ENCODE measurements around the gene MPO. TPM values are rescaled to one million over a fixed set of nuclear protein-coding genes. Genes with fewer than 3 reads are reported as not detected.

The MPO gene
- polyA plus RNA-seq, 3 donors, result 4.2 to 7.5 (median 6.0) TPM

DNA sequence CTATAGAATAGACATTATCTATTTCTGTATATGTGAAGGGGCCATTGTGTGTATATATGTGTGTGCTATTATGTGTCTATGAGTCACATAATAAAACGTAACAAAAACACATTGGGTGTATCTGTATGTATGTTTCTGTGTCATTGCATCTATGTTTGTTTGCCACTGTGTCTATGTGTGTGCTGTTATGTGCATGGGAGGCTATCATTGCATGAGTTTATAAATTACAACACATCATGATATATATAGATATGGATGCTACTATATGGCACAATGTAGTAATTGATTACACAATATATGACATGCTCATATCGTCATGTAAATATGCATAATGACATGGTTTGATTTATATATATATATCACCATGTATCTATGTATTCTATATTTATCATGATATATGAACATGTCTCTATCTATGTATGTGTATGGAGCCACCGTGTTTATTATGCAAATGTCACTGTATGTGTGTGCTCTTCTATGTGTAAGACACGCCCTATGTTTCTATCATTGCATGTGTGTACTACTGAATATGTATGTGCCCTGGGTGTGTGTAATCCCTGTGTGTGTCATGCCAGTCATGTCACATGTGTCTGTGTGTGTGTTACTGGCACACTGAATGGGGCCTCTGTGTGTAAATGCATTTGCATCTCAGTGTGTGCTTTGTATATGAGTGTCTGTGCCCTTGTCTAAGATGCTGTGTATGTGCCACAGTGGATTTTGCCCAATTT, 49.2 kb upstream of the MPO start:
- Mint-ChIP-seq H3K4me3 (peak overlapping the region; percentile 99 to 100), H3K4me1 (peaks cover 72% of the 10 kb centered on the region), H3K27ac (peak overlapping the region; percentile 98 to 100 (median 98)), H3K27me3 (ENCODE audit: low read depth in 3 of 3) (peaks cover 20 to 29% (median 23%) of the 10 kb centered on the region in 3 donors), H3K9me3 (peaks cover 0 to 9% (median 7%) of the 10 kb centered on the region in 7 donors), H3K36me3 (peaks cover 22% of the 10 kb centered on the region in 2 donors)
- 0% methylated on average over 1 of the region's 4 CpGs for WGBS (ENCODE audit: insufficient coverage)
- peaks cover 9 to 18% of the 10 kb centered on the region in 2 donors for H3K36me3 ChIP-seq (replicated peaks in 1 of 2; ENCODE audit: control insufficient read depth in 1 of 2, insufficient read depth in 2 of 2, low read length in 2 of 2)
- H3K27ac ChIP-seq (ENCODE audit: low read depth in 1 of 2, low read length in 2 of 2), result peak overlapping the region; percentile 98 to 100
- H3K9ac ChIP-seq (ENCODE audit: insufficient read depth, low read length, poor library complexity, severe bottlenecking), result peak overlapping the region; percentile 98
- H4K20me1 ChIP-seq (ENCODE audit: insufficient read depth, low read length), result peaks cover 74% of the 10 kb centered on the region
- H3K27me3 ChIP-seq (ENCODE audit: control insufficient read depth in 2 of 2, insufficient read depth in 2 of 2, low read length in 2 of 2), result peaks cover 6 to 17% of the 10 kb centered on the region in 2 donors
- TF ChIP-seq CTCF (IDR thresholded peaks at IDR 0.05), result no peak
- peak overlapping the region; percentile 99 for H3K4me2 ChIP-seq (replicated peaks; ENCODE audit: extremely low read depth, low read length, poor library complexity, severe bottlenecking)
- peaks cover 78 to 80% of the 10 kb centered on the region in 2 donors for H3K4me1 ChIP-seq (ENCODE audit: control insufficient read depth in 1 of 2, insufficient read depth in 2 of 2, low read length in 2 of 2)
- H2AFZ ChIP-seq (ENCODE audit: insufficient read depth, low read depth, low read length, poor library complexity, severe bottlenecking), result no peak overlapping the region
- peaks cover 0 to 5% of the 10 kb centered on the region in 2 donors for H3K9me3 ChIP-seq (replicated peaks in 1 of 2; ENCODE audit: control insufficient read depth in 1 of 2, insufficient read depth in 1 of 2, low read length in 2 of 2)
- DNase-seq, result peak; percentile 62 to 73 (median 70)
- intact Hi-C loops (cut with micrococcal nuclease), result loop anchor here (2.0 to 10.0 kb wide), 6 partner anchors 15 to 185 kb away; partner anchors contain the start of genes MTMR4 (in 1 of the 2) and SUPT4H1 (in 1 of the 2)
- peaks cover 76% of the 10 kb centered on the region for H3K79me2 ChIP-seq (ENCODE audit: insufficient read depth, low read length)
- H3K4me3 ChIP-seq (replicated peaks in 1 of 3; ENCODE audit: low read depth in 2 of 3, low read length in 3 of 3), result peak overlapping the region; percentile 72 to 100 (median 99)

DNA sequence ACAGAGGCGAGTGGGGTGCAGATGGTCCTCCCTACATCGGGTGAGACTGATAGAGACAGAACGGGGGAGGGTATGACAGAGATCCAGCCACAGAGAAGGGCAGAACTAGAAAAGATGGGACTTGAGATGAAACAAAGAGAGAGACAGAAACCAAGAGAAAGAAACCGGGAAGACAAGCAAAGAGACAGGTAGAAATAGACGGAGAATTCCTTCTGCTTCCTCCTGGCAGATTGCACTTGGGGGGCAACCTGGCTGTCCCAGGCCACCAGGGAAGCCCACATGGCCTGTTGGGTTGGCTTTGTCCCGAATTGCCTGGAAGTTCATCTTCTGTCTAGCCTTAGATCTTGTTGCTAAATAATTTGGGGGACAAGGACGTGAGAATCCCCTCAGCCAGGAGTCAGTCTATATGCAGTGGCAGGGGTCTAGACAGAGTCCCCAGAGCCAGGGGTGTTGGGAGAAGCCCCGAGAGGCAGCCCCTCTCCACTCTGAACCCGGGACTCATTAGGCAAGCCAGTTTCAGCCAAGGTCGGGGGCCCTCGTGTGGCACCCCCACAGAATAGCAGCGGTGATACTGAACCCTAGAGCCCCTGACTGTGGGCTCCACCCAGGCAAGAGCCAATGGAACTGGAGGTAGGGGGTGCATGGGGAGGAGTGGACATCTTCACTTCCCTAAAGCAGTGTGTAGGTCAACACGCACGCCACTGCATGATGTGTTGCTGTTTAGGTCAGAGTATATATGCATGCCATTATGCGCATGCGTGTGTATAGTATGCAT, 48.5 kb upstream of the MPO start:
- peak overlapping the region; percentile 99 for H3K4me2 ChIP-seq (replicated peaks; ENCODE audit: extremely low read depth, low read length, poor library complexity, severe bottlenecking)

More for the DNA sequence above, 48.5 kb upstream of the MPO start:
- peak overlapping the region; percentile 75 to 99 for H3K4me3 Mint-ChIP-seq
- TF ChIP-seq CTCF (IDR thresholded peaks at IDR 0.05), result peak; percentile 77
- peaks cover 22 to 32% (median 29%) of the 10 kb centered on the region in 3 donors for H3K27me3 Mint-ChIP-seq (ENCODE audit: low read depth in 3 of 3)
- peak overlapping the region; percentile 88 to 100 for H3K27ac ChIP-seq (ENCODE audit: low read depth in 1 of 2, low read length in 2 of 2)
- peaks cover 22% of the 10 kb centered on the region in 2 donors for H3K36me3 Mint-ChIP-seq
- peaks cover 9 to 18% of the 10 kb centered on the region in 2 donors for H3K36me3 ChIP-seq (replicated peaks in 1 of 2; ENCODE audit: control insufficient read depth in 1 of 2, insufficient read depth in 2 of 2, low read length in 2 of 2)
- peak overlapping the region; percentile 90 to 99 (median 98) for H3K27ac Mint-ChIP-seq
- H3K4me3 ChIP-seq (replicated peaks in 1 of 3; ENCODE audit: low read depth in 2 of 3, low read length in 3 of 3), result peak overlapping the region; percentile 72 to 100 (median 99)
- H3K9me3 Mint-ChIP-seq, result peaks cover 0 to 9% (median 7%) of the 10 kb centered on the region in 7 donors
- intact Hi-C loops (cut with micrococcal nuclease), result loop anchor here in 1 of 2 donors (2.0 to 5.0 kb wide), 3 partner anchors 33 to 52 kb away; no protein-coding TSS in a partner anchor
- peaks cover 76 to 80% of the 10 kb centered on the region in 2 donors for H3K4me1 ChIP-seq (ENCODE audit: control insufficient read depth in 1 of 2, insufficient read depth in 2 of 2, low read length in 2 of 2)
- H3K79me2 ChIP-seq (ENCODE audit: insufficient read depth, low read length), result peaks cover 72% of the 10 kb centered on the region
- peak overlapping the region; percentile 98 for H3K9ac ChIP-seq (ENCODE audit: insufficient read depth, low read length, poor library complexity, severe bottlenecking)
- peaks cover 8 to 23% of the 10 kb centered on the region in 2 donors for H3K27me3 ChIP-seq (ENCODE audit: control insufficient read depth in 2 of 2, insufficient read depth in 2 of 2, low read length in 2 of 2)
- H3K9me3 ChIP-seq (replicated peaks in 1 of 2; ENCODE audit: control insufficient read depth in 1 of 2, insufficient read depth in 1 of 2, low read length in 2 of 2), result peaks cover 0 to 6% of the 10 kb centered on the region in 2 donors
- 0% methylated on average over 9 of the region's 16 CpGs for WGBS (ENCODE audit: insufficient coverage)
- DNase-seq, result peak; percentile 95 to 98 (median 97)
- no peak overlapping the region for H2AFZ ChIP-seq (ENCODE audit: insufficient read depth, low read depth, low read length, poor library complexity, severe bottlenecking)
- peaks cover 74% of the 10 kb centered on the region for H4K20me1 ChIP-seq (ENCODE audit: insufficient read depth, low read length)
- peaks cover 67% of the 10 kb centered on the region for H3K4me1 Mint-ChIP-seq

Data from CD14-positive monocyte (primary cell).